Naive B cell (primary cell): ENCODE measurements around the gene MAPK1. TPM values are rescaled to one million over a fixed set of nuclear protein-coding genes. Genes with fewer than 3 reads are reported as not detected.
A peak's percentile ranks its signal among the peaks of the same experiment; 100 is the strongest.
"Not testable (repeated sequence)": the region's sequence is repeated elsewhere in the genome, so short reads cannot be mapped to it uniquely, and the experiment has no call there.

Experiments used
- ATAC-seq, 2 donors: fragments of 150-1000 bp; cut with Tn5 transposase; 2 replicates each; pipeline ENCODE4 v1.10.0; 2021; ENCODE audit warnings: low read depth in 2 of 2, mild to moderate bottlenecking in 2 of 2, moderate library complexity in 2 of 2
- DNase-seq: peaks from one replicate; pipeline ENCODE4 v3.0.0; 2022
- H3K27ac Mint-ChIP-seq, 6 donors: one replicate each; pipeline ENCODE4 v1.8.0; 2020 to 2022; ENCODE audit warnings: mild to moderate bottlenecking in 6 of 6, mixed read lengths in 6 of 6, moderate library complexity in 5 of 6, inconsistent platforms in 2 of 6
- H3K27me3 Mint-ChIP-seq, 3 donors: one replicate each; pipeline ENCODE4 v1.8.0; 2021 to 2022; ENCODE audit warnings: mixed read lengths in 3 of 3, mild to moderate bottlenecking in 1 of 3
- H3K36me3 Mint-ChIP-seq, 2 donors: one replicate each; pipeline ENCODE4 v1.8.0; 2020 to 2022; ENCODE audit warnings: mixed read lengths in 2 of 2, inconsistent platforms in 1 of 2, mild to moderate bottlenecking in 1 of 2
- H3K4me1 Mint-ChIP-seq, 3 donors: one replicate each; pipeline ENCODE4 v1.8.0; 2020 to 2022; ENCODE audit warnings: mixed read lengths in 3 of 3, inconsistent platforms in 1 of 3, mild to moderate bottlenecking in 1 of 3, moderate library complexity in 1 of 3
- H3K4me3 Mint-ChIP-seq, 8 donors: one replicate each; pipeline ENCODE4 v1.8.0; 2020 to 2022; ENCODE audit warnings: mild to moderate bottlenecking in 8 of 8, mixed read lengths in 8 of 8, moderate library complexity in 8 of 8, inconsistent platforms in 2 of 8
- H3K9me3 Mint-ChIP-seq, 7 donors: one replicate each; pipeline ENCODE4 v1.8.0; 2020 to 2022; ENCODE audit warnings: mixed read lengths in 7 of 7, mild to moderate bottlenecking in 5 of 7, inconsistent platforms in 2 of 7, moderate library complexity in 1 of 7
- polyA plus RNA-seq, 6 donors: library from polyadenylated mRNA; unstranded; fragments of 300-500 nt; fragmentation: Illumina TruSeq; gene quantifications; one replicate each; pipeline ENCODE4 v1.2.3, GENCODE V29; 2021; ENCODE audit warnings: low read depth in 6 of 6

The MAPK1 gene
- polyA plus RNA-seq, 6 donors from 2014 or later = 68.6 to 114 (median 93.2) TPM

GRCh38 chr22:21735200-21736083 lies 132.0 kb downstream of the MAPK1 start, which contains the start of gene YPEL1:
TSS of gene YPEL1 (minus strand) at chr22:21735794. CDS start at chr22:21710744, 25,050 bp downstream.
- H3K36me3 Mint-ChIP-seq = no peaks in the 10 kb centered on the region
- H3K4me3 Mint-ChIP-seq = peak within 1 kb of the TSS; percentile 94 to 99 (median 96)
- DNase-seq (peak; percentile 99), ATAC-seq (peak; percentile 86 to 88)
- H3K4me1 Mint-ChIP-seq = peaks cover 36 to 59% (median 44%) of the 10 kb centered on the region in 3 donors
- H3K27ac Mint-ChIP-seq = peak within 1 kb of the TSS; percentile 72 to 98 (median 95)
- no peaks in the 10 kb centered on the region for H3K9me3 Mint-ChIP-seq
- no peaks in the 10 kb centered on the region for H3K27me3 Mint-ChIP-seq

- peak overlapping the region; percentile 94 to 99 (median 96) for H3K4me3 Mint-ChIP-seq
- no peak for ATAC-seq
- peak; percentile 31 for DNase-seq
- no peaks in the 10 kb centered on the region for H3K27me3 Mint-ChIP-seq
- peaks cover 35 to 62% (median 48%) of the 10 kb centered on the region in 3 donors for H3K4me1 Mint-ChIP-seq
- no peaks in the 10 kb centered on the region for H3K36me3 Mint-ChIP-seq
- peak overlapping the region; percentile 72 to 98 (median 95) for H3K27ac Mint-ChIP-seq
- no peaks in the 10 kb centered on the region for H3K9me3 Mint-ChIP-seq
These were observed 132.8 kb downstream of the MAPK1 start for GRCh38 chr22:21734540-21735199.

GRCh38 chr22:21731503-21731902 lies 135.9 kb downstream of the MAPK1 start:
- Mint-ChIP-seq H3K4me1 (peaks cover 38 to 59% (median 46%) of the 10 kb centered on the region in 3 donors), H3K27ac (peak overlapping the region in 4 of 6 donors; percentile 28 to 70 (median 52)), H3K36me3 (no peaks in the 10 kb centered on the region), H3K4me3 (peak overlapping the region in 4 of 8 donors; percentile 19 to 84 (median 57)), H3K27me3 (no peaks in the 10 kb centered on the region), H3K9me3 (no peaks in the 10 kb centered on the region)
- DNase-seq (peak; percentile 32), ATAC-seq (no peak)

GRCh38 chr22:21730535-21731308 lies 136.7 kb downstream of the MAPK1 start:
- Mint-ChIP-seq H3K4me3 (peak overlapping the region in 3 of 8 donors; percentile 3 to 84 (median 26)), H3K27me3 (no peaks in the 10 kb centered on the region), H3K9me3 (no peaks in the 10 kb centered on the region), H3K4me1 (peaks cover 39 to 59% (median 48%) of the 10 kb centered on the region in 3 donors), H3K27ac (peak overlapping the region in 4 of 6 donors; percentile 44 to 87 (median 78)), H3K36me3 (no peaks in the 10 kb centered on the region)
- ATAC-seq (no peak), DNase-seq (no peak)

GRCh38 chr22:21729184-21729583 lies 138.3 kb downstream of the MAPK1 start:
- H3K4me1 Mint-ChIP-seq = peaks cover 29 to 50% (median 37%) of the 10 kb centered on the region in 3 donors
- not testable (repeated sequence) for ATAC-seq, DNase-seq, H3K4me3 Mint-ChIP-seq, H3K9me3 Mint-ChIP-seq, H3K36me3 Mint-ChIP-seq, H3K27me3 Mint-ChIP-seq, H3K27ac Mint-ChIP-seq

GRCh38 chr22:21728270-21728669 lies 139.2 kb downstream of the MAPK1 start:
- no peak for ATAC-seq
- Mint-ChIP-seq H3K4me3 (no peak overlapping the region), H3K4me1 (peaks cover 24 to 47% (median 33%) of the 10 kb centered on the region in 3 donors)

GRCh38 chr22:21727768-21728167 lies 139.7 kb downstream of the MAPK1 start:
- Mint-ChIP-seq H3K27ac (no peak overlapping the region), H3K4me1 (peaks cover 24 to 42% (median 30%) of the 10 kb centered on the region in 3 donors), H3K4me3 (no peak overlapping the region), H3K36me3 (no peaks in the 10 kb centered on the region), H3K9me3 (no peaks in the 10 kb centered on the region), H3K27me3 (no peaks in the 10 kb centered on the region)
- no peak for DNase-seq
- no peak for ATAC-seq

More at GRCh38 chr22:21728270-21728669, 139.2 kb downstream of the MAPK1 start:
- H3K27me3 Mint-ChIP-seq = no peaks in the 10 kb centered on the region
- DNase-seq = no peak
- H3K27ac Mint-ChIP-seq = peak overlapping the region in 1 of 6 donors; percentile 47
- H3K9me3 Mint-ChIP-seq = no peaks in the 10 kb centered on the region
- H3K36me3 Mint-ChIP-seq = no peaks in the 10 kb centered on the region

- no peak overlapping the region for H3K27ac Mint-ChIP-seq
- DNase-seq (no peak), ATAC-seq (no peak)
- peak overlapping the region in 1 of 8 donors; percentile 55 for H3K4me3 Mint-ChIP-seq
- H3K36me3 Mint-ChIP-seq = no peaks in the 10 kb centered on the region
- H3K4me1 Mint-ChIP-seq = peaks cover 24 to 40% (median 30%) of the 10 kb centered on the region in 3 donors
- no peaks in the 10 kb centered on the region for H3K9me3 Mint-ChIP-seq
- H3K27me3 Mint-ChIP-seq = no peaks in the 10 kb centered on the region
These were observed 140.3 kb downstream of the MAPK1 start for GRCh38 chr22:21727159-21727558.

GRCh38 chr22:21726650-21727049 lies 140.8 kb downstream of the MAPK1 start:
- H3K4me1 Mint-ChIP-seq = peaks cover 26 to 40% (median 33%) of the 10 kb centered on the region in 3 donors
- H3K27me3 Mint-ChIP-seq = no peaks in the 10 kb centered on the region
- peak overlapping the region in 1 of 6 donors; percentile 69 for H3K27ac Mint-ChIP-seq
- H3K36me3 Mint-ChIP-seq = no peaks in the 10 kb centered on the region
- no peak overlapping the region for H3K4me3 Mint-ChIP-seq
- ATAC-seq (peak; percentile 72), DNase-seq (no peak)
- no peaks in the 10 kb centered on the region for H3K9me3 Mint-ChIP-seq

GRCh38 chr22:21725956-21726649 lies 141.3 kb downstream of the MAPK1 start:
- H3K4me3 Mint-ChIP-seq = no peak overlapping the region
- H3K27ac Mint-ChIP-seq = no peak overlapping the region
- H3K4me1 Mint-ChIP-seq = peaks cover 21 to 36% (median 31%) of the 10 kb centered on the region in 3 donors

GRCh38 chr22:21724496-21724895 lies 142.9 kb downstream of the MAPK1 start:
- not testable (repeated sequence) for H3K27me3 Mint-ChIP-seq, H3K4me3 Mint-ChIP-seq, H3K27ac Mint-ChIP-seq, H3K9me3 Mint-ChIP-seq, H3K36me3 Mint-ChIP-seq, DNase-seq, ATAC-seq
- H3K4me1 Mint-ChIP-seq = peaks cover 14 to 32% (median 23%) of the 10 kb centered on the region in 3 donors

More at GRCh38 chr22:21725956-21726649, 141.3 kb downstream of the MAPK1 start:
- ATAC-seq = no peak
- H3K36me3 Mint-ChIP-seq = no peaks in the 10 kb centered on the region
- no peak for DNase-seq
- no peaks in the 10 kb centered on the region for H3K27me3 Mint-ChIP-seq
- no peaks in the 10 kb centered on the region for H3K9me3 Mint-ChIP-seq

GRCh38 chr22:21721195-21721852 lies 146.1 kb downstream of the MAPK1 start:
- not testable (repeated sequence) for DNase-seq, H3K4me3 Mint-ChIP-seq, H3K27me3 Mint-ChIP-seq, H3K9me3 Mint-ChIP-seq, ATAC-seq, H3K36me3 Mint-ChIP-seq
- peaks cover 24 to 38% (median 31%) of the 10 kb centered on the region in 3 donors for H3K4me1 Mint-ChIP-seq
- peak overlapping the region in 4 of 6 donors; percentile 39 to 83 (median 56) for H3K27ac Mint-ChIP-seq
